ENCODE results near the gene DISC1. TPM values are rescaled to one million over a fixed set of nuclear protein-coding genes. Genes with fewer than 3 reads are reported as not detected.
"Not testable (repeated sequence)": the region's sequence is repeated elsewhere in the genome, so short reads cannot be mapped to it uniquely, and the experiment has no call there.

DISC1 gene
- total RNA-seq, 1 experiment from 2014 or later = 3.3 TPM

DNA sequence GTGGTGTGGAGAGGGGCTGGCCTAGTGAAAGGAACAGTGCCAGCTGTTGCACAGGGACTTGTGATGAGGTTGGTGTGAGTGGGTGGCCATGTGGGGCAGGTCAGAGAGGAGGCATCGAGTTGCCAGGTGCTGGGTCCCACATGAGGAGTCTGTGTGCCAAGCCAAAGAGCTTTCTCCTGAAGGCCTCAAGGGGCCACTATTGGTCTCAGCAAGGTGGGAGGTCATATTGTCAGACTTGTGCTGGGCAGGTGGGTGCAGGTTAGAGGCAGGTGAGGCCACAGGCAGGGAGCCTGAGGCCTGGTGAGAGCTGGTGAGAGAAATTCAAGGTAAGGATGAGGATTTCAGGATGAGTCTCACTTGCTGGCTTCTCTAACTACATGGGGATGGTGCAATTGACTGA lies 256.8 kb downstream of the DISC1 start:
- Histone ChIP-seq H3K4me3 (no peak overlapping the region), H3K4me1 (replicated peaks) (peaks cover 18% of the 10 kb centered on the region), H3K36me3 (no peaks in the 10 kb centered on the region), H3K27me3 (replicated peaks) (no peaks in the 10 kb centered on the region), H3K9me3 (replicated peaks) (no peaks in the 10 kb centered on the region), H3K27ac (no peak overlapping the region)
- DNase-seq (ENCODE audit: low read depth in 1 of 2, low spot score in 2 of 2) = no peak

DNA sequence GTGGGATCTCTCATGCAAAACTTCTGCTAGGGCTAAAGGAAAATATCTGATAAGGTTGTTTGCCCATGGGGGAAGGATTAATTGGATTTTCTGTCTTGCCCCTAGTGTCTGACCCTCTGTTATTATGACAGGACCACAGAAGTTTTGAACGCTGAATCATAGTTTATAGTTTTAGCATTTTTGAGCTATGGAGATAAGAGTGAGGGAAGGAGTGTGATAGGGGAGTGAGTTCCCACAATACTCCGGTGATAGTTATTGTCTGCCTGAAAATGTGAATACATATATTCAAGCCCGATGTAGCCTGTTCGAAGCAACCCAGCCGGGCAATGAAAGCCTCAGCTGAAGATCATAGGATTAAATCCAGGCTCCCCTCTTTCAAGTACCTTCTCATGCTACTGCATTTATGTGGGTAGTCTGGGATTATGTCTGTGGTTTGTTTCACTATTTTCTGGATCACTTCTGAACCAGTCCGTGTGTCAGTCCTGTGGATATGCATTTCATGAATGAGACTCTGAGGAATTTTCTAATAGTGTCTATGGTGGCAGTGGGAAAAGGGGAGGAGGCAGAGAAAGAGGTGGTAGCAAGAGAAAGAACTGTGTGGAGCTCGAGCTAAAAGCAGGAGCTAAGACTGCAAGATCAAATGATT lies 258.7 kb downstream of the DISC1 start:
- H3K4me3 ChIP-seq = no peak overlapping the region
- H3K27ac ChIP-seq = peak overlapping the region; percentile 60

DNA sequence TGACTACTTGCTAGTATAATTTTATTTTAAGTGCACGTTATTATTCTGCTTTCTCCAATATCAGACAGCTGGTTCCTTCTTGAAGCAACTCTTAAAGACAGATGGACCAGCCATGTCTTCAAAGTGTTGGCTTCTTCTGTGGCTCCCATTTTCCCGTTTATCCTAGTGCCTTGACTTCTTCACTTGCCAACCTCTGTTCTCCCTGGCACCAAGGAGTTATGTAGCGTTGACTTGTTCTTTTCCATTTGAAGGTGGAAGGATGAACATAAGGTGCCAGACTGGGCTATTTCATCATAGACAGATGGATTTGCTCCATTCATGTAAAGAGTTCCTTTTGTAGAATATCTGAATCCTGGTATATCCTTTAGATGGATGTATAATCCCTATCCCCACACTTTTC lies 260.6 kb downstream of the DISC1 start:
- Histone ChIP-seq H3K9me3 (replicated peaks) (no peaks in the 10 kb centered on the region), H3K27ac (no peak overlapping the region), H3K27me3 (replicated peaks) (no peaks in the 10 kb centered on the region), H3K36me3 (no peaks in the 10 kb centered on the region), H3K4me1 (replicated peaks) (peaks cover 18% of the 10 kb centered on the region), H3K4me3 (no peak overlapping the region)
- no peak for DNase-seq (ENCODE audit: low read depth in 1 of 2, low spot score in 2 of 2)

More for the DNA sequence above, 258.7 kb downstream of the DISC1 start:
- peaks cover 18% of the 10 kb centered on the region for H3K4me1 ChIP-seq (replicated peaks)
- peak in 1 of 2 experiments; percentile 74 for DNase-seq (ENCODE audit: low read depth in 1 of 2, low spot score in 2 of 2)
- no peaks in the 10 kb centered on the region for H3K27me3 ChIP-seq (replicated peaks)
- no peaks in the 10 kb centered on the region for H3K9me3 ChIP-seq (replicated peaks)
- no peaks in the 10 kb centered on the region for H3K36me3 ChIP-seq

DNA sequence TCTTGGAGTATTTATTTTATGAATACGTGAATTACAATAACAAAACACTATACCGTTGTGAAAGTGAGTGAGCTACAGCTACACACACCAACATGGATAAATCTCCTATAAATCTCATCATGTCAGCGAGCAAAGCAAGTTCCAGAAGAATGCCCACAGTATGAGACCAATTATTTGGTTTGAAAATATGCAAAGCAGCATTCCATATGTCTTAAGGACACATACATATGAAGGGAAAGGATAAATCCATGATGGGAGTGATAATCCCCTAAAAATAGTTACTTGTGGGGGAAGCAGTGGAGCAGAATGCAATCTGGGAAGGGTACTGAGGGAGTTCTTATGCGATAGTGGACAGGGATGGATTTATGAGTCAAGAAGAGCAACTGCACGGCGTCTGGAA lies 261.3 kb downstream of the DISC1 start:
- H3K9me3 ChIP-seq (replicated peaks) = no peaks in the 10 kb centered on the region
- H3K4me3 ChIP-seq = no peak overlapping the region
- DNase-seq (ENCODE audit: low read depth in 1 of 2, low spot score in 2 of 2) = no peak
- no peak overlapping the region for H3K27ac ChIP-seq
- H3K4me1 ChIP-seq (replicated peaks) = peaks cover 18% of the 10 kb centered on the region
- no peaks in the 10 kb centered on the region for H3K36me3 ChIP-seq
- H3K27me3 ChIP-seq (replicated peaks) = no peaks in the 10 kb centered on the region

DNA sequence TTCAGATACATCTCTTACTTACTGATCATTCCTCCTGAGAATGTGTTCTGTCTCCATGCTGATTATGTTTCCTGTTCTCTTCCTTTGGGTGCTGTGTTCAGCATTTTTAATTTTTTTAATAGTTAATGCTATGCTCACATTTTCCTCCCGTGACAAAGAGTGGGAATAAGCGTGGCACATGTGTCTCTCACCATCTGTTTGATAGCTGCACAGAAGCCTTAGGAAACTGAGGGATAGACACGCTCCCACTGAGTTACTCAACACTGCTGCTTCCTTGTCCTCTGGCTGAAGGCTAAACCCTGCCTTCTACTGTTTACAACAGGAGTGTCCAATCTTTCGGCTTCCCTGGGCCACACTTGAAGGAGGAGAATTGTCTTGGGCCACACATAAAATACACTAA lies 264.2 kb downstream of the DISC1 start:
- Histone ChIP-seq H3K27ac (no peak overlapping the region), H3K4me1 (replicated peaks) (peaks cover 6% of the 10 kb centered on the region), H3K36me3 (no peaks in the 10 kb centered on the region), H3K4me3 (no peak overlapping the region), H3K9me3 (replicated peaks) (no peaks in the 10 kb centered on the region), H3K27me3 (replicated peaks) (no peaks in the 10 kb centered on the region)
- DNase-seq (ENCODE audit: low read depth in 1 of 2, low spot score in 2 of 2) = no peak

DNA sequence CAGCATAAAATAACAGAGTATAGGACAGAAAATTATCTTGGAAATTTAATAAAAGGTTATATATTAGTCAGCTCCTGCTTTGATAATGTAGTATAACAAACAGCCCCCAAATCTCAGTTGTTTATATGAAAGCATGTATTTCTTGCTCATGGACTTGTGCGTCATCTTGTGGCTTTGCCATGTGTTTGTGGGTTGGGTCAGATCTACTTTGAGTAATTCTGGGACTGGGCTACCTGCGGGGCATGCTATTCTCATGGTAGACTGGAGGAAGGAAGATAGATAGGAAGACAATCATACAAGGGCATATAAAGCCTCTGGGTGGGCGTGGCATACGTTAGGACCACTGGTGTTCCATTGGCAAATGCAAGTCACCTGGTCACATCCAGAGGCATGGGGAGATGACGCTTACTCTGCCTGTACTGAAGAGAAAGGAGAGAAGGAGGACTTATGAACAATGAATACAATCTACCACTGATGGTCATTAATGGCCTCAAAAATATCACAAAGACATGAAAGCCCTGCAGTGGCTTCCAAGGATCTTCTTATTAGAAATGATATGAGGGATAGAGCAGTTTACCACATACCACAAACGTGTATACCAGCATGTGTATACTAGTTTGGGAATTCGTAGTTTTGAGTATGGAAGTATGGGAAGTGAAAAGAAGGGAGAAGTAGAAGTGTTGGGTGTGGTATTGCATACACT lies 267.0 kb downstream of the DISC1 start:
- Histone ChIP-seq H3K9me3 (replicated peaks) (no peaks in the 10 kb centered on the region), H3K4me3 (no peak overlapping the region), H3K36me3 (no peaks in the 10 kb centered on the region), H3K27ac (no peak overlapping the region), H3K4me1 (replicated peaks) (no peaks in the 10 kb centered on the region), H3K27me3 (replicated peaks) (no peaks in the 10 kb centered on the region)
- DNase-seq (ENCODE audit: low read depth in 1 of 2, low spot score in 2 of 2) = no peak

DNA sequence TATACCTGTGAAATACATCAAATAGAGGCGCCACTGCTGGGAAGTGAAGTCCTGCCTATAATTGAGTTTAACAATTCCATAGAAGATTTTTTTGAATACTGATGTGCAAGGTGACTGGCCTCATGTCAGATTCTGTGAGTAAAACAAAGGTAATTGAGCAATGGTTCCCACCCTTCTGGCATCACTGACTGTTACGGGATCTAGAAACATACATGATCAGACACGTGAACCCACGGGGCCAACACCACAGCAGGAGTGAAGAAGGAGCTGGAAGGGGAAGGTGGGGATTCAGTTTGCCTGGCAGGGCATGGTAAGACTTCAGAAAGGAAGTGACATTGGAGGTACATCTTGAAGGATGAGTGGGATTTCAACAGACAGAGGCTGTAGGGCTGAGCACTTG lies 270.2 kb downstream of the DISC1 start:
- DNase-seq (ENCODE audit: low read depth in 1 of 2, low spot score in 2 of 2) = no peak
- no peaks in the 10 kb centered on the region for H3K4me1 ChIP-seq (replicated peaks)
- no peaks in the 10 kb centered on the region for H3K9me3 ChIP-seq (replicated peaks)
- H3K27ac ChIP-seq = no peak overlapping the region
- H3K4me3 ChIP-seq = no peak overlapping the region
- H3K27me3 ChIP-seq (replicated peaks) = no peaks in the 10 kb centered on the region
- H3K36me3 ChIP-seq = no peaks in the 10 kb centered on the region

DNA sequence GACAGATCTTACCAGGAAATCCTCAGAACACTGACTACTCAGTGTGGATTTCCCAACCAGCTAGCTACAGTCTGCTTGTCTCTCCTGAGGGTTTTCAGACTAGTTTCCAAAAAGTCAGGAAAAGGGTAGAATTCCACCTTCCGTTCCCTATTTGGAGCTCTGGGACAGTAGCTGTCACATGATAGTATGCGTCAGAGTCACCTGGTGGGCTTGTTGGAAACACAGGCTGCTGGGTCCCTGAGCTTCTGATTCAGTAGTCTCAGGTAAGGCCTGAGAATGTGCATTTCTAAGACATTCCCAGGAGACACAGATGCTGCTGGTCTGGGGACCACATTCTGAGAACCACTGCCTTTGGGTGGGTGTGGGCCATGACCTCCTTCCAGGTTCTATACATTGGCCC lies 272.5 kb downstream of the DISC1 start:
- Histone ChIP-seq H3K27ac (no peak overlapping the region), H3K36me3 (no peaks in the 10 kb centered on the region), H3K4me3 (no peak overlapping the region), H3K27me3 (replicated peaks) (no peaks in the 10 kb centered on the region), H3K4me1 (replicated peaks) (no peaks in the 10 kb centered on the region), H3K9me3 (replicated peaks) (no peaks in the 10 kb centered on the region)
- no peak for DNase-seq (ENCODE audit: low read depth in 1 of 2, low spot score in 2 of 2)

DNA sequence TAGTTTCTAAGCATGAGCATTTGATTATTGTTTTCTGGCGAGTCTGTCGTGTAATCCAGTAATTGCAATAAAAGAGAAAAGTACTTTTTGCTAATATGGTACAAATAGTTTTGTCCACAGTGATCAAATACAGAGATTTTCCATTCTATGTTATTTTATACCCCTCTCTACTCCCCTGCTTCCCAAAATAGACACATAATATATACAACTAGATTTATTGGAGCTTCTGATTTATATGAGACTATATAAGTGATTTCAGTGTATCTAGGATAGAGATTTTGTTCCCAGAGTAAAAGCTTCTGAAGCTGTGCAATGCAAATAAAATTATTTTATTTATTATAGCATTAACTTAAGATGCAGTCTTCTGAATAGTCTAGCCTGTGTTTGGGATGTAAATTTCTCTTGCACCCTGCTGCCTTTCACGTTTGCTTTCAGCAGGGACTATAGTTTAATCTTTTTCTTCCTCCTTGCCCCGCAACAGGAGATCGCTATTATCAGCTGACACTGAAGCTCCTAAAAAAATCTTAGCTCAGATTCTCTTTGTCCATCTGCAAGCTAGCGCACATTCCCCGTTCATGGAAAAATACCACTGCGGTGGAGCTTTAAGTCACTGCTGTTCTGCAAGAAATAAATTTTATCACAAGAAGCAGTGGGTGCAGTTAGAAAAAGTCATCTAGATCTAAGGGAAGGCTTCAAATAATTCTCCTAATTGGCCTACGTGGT lies 273.3 kb downstream of the DISC1 start:
- Histone ChIP-seq H3K9me3 (replicated peaks) (no peaks in the 10 kb centered on the region), H3K27ac (no peak overlapping the region), H3K27me3 (replicated peaks) (no peaks in the 10 kb centered on the region), H3K4me1 (replicated peaks) (no peaks in the 10 kb centered on the region), H3K36me3 (no peaks in the 10 kb centered on the region), H3K4me3 (no peak overlapping the region)
- DNase-seq (ENCODE audit: low read depth in 1 of 2, low spot score in 2 of 2) = no peak

DNA sequence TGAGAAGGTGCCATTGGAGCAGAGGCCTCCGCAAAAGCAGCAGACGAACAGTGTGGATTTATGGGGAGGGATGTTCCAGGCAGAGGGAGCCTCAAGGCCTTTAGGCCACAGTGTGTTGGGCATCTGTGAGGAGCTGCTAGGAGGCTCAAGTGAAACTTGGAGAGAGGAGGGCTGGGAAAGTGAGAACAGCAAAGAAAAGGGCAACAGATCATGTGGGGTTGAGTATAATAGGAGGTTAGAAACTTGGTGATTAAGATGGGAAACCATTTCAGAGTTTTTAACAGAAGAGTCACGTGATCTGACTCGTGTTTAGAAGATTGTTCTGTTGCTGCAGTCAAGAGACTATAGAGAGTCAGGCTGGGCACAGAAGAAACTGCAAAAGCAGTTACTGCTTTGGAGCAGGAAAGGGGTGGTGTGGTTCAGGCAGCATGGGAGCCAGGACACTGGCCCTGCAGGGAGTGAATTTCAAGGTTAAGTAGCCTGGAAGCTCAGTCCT lies 277.0 kb downstream of the DISC1 start:
- no peaks in the 10 kb centered on the region for H3K4me1 ChIP-seq (replicated peaks)
- H3K27me3 ChIP-seq (replicated peaks) = no peaks in the 10 kb centered on the region
- no peaks in the 10 kb centered on the region for H3K9me3 ChIP-seq (replicated peaks)
- no peak for DNase-seq (ENCODE audit: low read depth in 1 of 2, low spot score in 2 of 2)
- H3K4me3 ChIP-seq = no peak overlapping the region
- H3K36me3 ChIP-seq = no peaks in the 10 kb centered on the region
- no peak overlapping the region for H3K27ac ChIP-seq

DNA sequence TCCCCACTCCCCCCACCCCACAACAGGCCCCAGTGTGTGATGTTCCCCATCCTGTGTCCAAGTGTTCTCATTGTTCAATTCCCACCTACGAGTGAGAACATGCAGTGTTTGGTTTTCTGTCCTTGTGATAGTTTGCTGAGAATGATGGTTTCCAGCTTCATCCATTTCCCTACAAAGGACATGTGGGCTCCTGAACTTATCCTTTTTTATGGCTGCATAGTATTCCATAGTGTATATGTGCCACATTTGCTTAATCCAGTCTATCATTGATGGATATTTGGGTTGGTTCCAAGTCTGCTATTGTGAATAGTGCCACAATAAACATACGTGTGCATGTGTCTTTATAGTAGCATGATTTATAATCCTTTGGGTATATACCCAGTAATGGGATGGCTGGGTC lies 280.7 kb downstream of the DISC1 start:
- not testable (repeated sequence) for H3K4me1 ChIP-seq (replicated peaks); H3K27ac ChIP-seq; H3K4me3 ChIP-seq; H3K27me3 ChIP-seq (replicated peaks); DNase-seq (ENCODE audit: low read depth in 1 of 2, low spot score in 2 of 2); H3K36me3 ChIP-seq; H3K9me3 ChIP-seq (replicated peaks)

DNA sequence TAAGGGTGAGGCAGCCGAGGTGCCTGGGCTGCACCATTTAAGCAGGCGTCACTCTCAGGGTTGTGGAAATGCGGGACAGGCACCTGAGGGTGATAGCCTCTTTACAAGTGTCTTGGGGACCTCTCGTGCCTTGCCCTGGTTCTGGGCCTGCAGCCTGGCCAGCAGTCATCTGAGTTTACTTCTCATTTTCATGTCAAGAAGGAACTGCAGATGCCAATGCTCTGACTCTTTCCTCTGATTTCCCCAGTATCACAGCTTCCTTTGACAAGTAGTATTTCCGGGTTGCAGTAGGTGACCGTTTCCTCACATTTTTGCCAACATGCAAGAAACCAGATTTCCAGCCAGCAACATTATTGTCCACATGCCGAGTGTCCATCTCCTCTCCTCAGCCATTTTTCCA lies 286.9 kb downstream of the DISC1 start:
- Histone ChIP-seq H3K27me3 (replicated peaks) (no peaks in the 10 kb centered on the region), H3K27ac (no peak overlapping the region), H3K9me3 (replicated peaks) (no peaks in the 10 kb centered on the region), H3K4me3 (no peak overlapping the region), H3K4me1 (replicated peaks) (peaks cover 8% of the 10 kb centered on the region), H3K36me3 (no peaks in the 10 kb centered on the region)
- DNase-seq (ENCODE audit: low read depth in 1 of 2, low spot score in 2 of 2) = no peak

DNA sequence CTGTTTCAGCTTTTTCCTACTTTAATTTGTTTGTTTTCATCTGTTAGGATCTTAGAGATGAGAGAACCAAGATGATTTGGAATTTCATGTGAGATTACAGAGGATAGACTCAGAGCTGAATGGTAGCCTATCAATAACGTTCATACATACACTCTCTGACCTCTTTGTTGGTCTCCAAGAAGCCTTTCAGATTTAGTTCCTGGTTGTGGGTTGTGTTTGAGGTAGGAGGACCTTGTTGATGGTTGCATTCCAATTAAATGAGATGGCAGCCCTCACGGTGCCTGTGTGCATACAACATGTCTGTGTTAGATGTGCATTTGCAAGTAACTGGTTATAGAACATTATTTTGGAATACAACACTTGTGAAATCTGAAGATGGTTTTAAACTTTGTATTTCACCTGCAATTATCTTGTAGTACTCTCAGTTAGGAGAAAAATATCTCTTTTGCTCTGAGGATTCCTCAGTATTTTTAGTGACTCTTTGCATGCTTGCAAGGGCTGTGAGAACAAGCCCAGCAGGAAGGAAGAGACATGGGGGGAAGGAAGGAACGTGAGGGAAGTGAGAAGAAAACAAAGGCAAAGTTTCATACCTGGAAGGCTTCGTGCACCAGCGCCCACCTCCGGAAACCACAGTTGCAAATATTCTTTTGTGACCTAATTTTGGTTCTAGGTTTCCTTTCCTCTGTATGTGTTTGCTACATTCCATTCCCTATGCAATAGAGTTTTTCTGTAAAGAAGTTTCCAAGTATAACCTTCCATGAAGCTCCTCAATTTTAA lies 291.8 kb downstream of the DISC1 start:
- no peaks in the 10 kb centered on the region for H3K36me3 ChIP-seq
- no peaks in the 10 kb centered on the region for H3K9me3 ChIP-seq (replicated peaks)
- no peak overlapping the region for H3K4me3 ChIP-seq
- no peaks in the 10 kb centered on the region for H3K27me3 ChIP-seq (replicated peaks)
- H3K4me1 ChIP-seq (replicated peaks) = peaks cover 23% of the 10 kb centered on the region
- H3K27ac ChIP-seq = peak overlapping the region; percentile 21; the same call in 1 of the 2 replicates
- peak in 1 of 2 experiments; percentile 52 for DNase-seq (ENCODE audit: low read depth in 1 of 2, low spot score in 2 of 2)
